ENCODE data around the gene RFPL3.

The RFPL3 gene

DNA sequence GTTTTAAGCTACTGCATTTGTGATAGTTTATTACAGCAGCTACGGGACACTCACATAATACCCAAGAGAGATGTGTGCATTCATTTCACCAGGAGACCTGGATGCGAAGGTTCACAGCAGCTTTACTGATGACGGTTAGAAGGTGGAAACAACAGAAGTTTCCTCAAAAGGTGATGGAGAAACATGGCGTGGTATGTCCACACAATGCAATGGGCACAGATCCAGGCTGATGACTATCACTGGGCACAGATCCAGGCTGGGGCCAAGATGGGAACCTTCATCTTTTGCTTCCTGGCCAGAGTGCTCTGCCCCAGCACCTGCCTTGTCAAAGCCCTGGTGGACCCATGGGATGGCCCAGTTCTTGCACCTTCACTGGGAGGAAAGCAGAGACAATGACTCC is 30.6 kb upstream of the RFPL3 start:
- Histone ChIP-seq H3K36me3 (ENCODE audit: insufficient read depth) (no peaks in the 10 kb centered on the region), H3K4me3 (IDR thresholded peaks at IDR 0.05; ENCODE audit: insufficient read depth, low read depth, low read length) (no peak overlapping the region), H3K79me2 (ENCODE audit: insufficient read depth, low read depth) (no peaks in the 10 kb centered on the region), H4K20me1 (ENCODE audit: insufficient read depth) (no peaks in the 10 kb centered on the region), H3K27me3 (ENCODE audit: insufficient read depth, low read depth) (no peaks in the 10 kb centered on the region), H3K4me2 (no peak overlapping the region), H3K9ac (no peak overlapping the region), H3K27ac (no peak overlapping the region), H2AFZ (ENCODE audit: low read depth) (no peak overlapping the region), H3K4me1 (ENCODE audit: low read depth, poor library complexity, severe bottlenecking) (no peaks in the 10 kb centered on the region)
- TF ChIP-seq CTCF (conservative IDR thresholded peaks at IDR 0.05; ENCODE audit: low read depth, low read length) = no peak

- no peak overlapping the region for H2AFZ ChIP-seq (ENCODE audit: low read depth)
- no peak overlapping the region for H3K27ac ChIP-seq
- H3K27me3 ChIP-seq (ENCODE audit: insufficient read depth, low read depth) = no peaks in the 10 kb centered on the region
- H3K4me3 ChIP-seq (IDR thresholded peaks at IDR 0.05; ENCODE audit: insufficient read depth, low read depth, low read length) = no peak overlapping the region
- H3K9ac ChIP-seq = no peak overlapping the region
- H3K36me3 ChIP-seq (ENCODE audit: insufficient read depth) = no peaks in the 10 kb centered on the region
- no peak for TF ChIP-seq CTCF (conservative IDR thresholded peaks at IDR 0.05; ENCODE audit: low read depth, low read length)
- H3K4me2 ChIP-seq = no peak overlapping the region
- no peaks in the 10 kb centered on the region for H4K20me1 ChIP-seq (ENCODE audit: insufficient read depth)
- H3K79me2 ChIP-seq (ENCODE audit: insufficient read depth, low read depth) = no peaks in the 10 kb centered on the region
- H3K4me1 ChIP-seq (ENCODE audit: low read depth, poor library complexity, severe bottlenecking) = no peaks in the 10 kb centered on the region
Observed at GRCh38 chr22:32327596-32328171, 30.0 kb upstream of the RFPL3 start.

DNA sequence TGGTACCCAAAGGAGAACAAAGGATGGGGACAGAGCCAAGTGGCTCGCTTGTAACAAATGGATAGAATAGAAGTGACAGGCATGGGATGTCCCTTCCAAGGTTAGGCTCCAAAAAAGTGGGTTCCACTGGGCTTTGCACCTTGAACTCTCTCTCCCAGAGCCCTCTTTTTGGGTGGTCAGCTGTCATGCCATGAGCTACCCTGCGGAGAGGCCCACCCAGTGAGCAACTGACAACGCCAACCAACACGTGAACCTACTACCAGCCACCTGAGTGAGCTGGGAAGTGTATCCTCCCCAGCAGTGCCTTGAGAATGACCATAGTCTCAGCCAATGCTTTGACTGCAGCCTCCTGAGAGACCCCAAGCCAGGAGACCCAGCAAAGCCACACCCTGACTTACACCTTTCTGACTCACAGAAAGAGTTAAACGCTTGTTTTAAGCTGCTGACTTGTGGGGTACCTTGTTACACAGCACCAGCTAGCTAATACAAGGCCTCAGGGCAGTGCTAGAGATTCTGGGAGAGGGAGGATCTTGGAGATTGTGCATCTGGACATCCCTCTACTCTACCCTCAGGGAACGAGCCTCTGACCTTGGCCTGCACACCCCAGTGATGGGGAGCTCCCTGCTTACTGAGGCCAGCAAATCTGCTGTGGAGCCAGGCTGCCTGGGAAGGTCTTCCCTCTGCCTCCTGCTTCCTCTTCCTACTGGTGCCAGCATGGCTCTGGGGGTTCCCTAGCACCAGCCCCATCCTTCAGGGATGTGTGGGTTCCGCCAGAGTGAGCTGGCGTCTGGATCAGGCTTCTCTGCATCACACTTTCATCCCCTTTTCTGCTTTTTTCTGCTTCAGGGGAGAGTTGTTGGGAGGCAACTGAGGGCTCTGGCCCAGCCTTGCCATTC is 29.1 kb upstream of the RFPL3 start:
- no peaks in the 10 kb centered on the region for H4K20me1 ChIP-seq (ENCODE audit: insufficient read depth)
- TF ChIP-seq CTCF (conservative IDR thresholded peaks at IDR 0.05; ENCODE audit: low read depth, low read length) = no peak
- no peaks in the 10 kb centered on the region for H3K27me3 ChIP-seq (ENCODE audit: insufficient read depth, low read depth)
- no peak overlapping the region for H3K27ac ChIP-seq
- no peaks in the 10 kb centered on the region for H3K79me2 ChIP-seq (ENCODE audit: insufficient read depth, low read depth)
- no peaks in the 10 kb centered on the region for H3K36me3 ChIP-seq (ENCODE audit: insufficient read depth)
- H3K4me3 ChIP-seq (IDR thresholded peaks at IDR 0.05; ENCODE audit: insufficient read depth, low read depth, low read length) = no peak overlapping the region
- no peaks in the 10 kb centered on the region for H3K4me1 ChIP-seq (ENCODE audit: low read depth, poor library complexity, severe bottlenecking)
- no peak overlapping the region for H2AFZ ChIP-seq (ENCODE audit: low read depth)
- no peak overlapping the region for H3K9ac ChIP-seq
- no peak overlapping the region for H3K4me2 ChIP-seq

GRCh38 chr22:32329202-32329645 is 28.4 kb upstream of the RFPL3 start:
- Histone ChIP-seq H3K36me3 (ENCODE audit: insufficient read depth) (no peaks in the 10 kb centered on the region), H4K20me1 (ENCODE audit: insufficient read depth) (no peaks in the 10 kb centered on the region), H2AFZ (ENCODE audit: low read depth) (no peak overlapping the region), H3K79me2 (ENCODE audit: insufficient read depth, low read depth) (no peaks in the 10 kb centered on the region), H3K27ac (no peak overlapping the region), H3K27me3 (ENCODE audit: insufficient read depth, low read depth) (no peaks in the 10 kb centered on the region), H3K4me1 (ENCODE audit: low read depth, poor library complexity, severe bottlenecking) (no peaks in the 10 kb centered on the region), H3K4me3 (IDR thresholded peaks at IDR 0.05; ENCODE audit: insufficient read depth, low read depth, low read length) (no peak overlapping the region), H3K4me2 (no peak overlapping the region), H3K9ac (no peak overlapping the region)
- no peak for TF ChIP-seq CTCF (conservative IDR thresholded peaks at IDR 0.05; ENCODE audit: low read depth, low read length)
